Uterus (tissue), 2 donors: ENCODE measurements around the gene SPIRE1.

Experiments used
- POLR2A ChIP-seq, 2 donors: fragments of 450-650 bp; IDR thresholded peaks; one replicate each; pipeline ENCODE4 v1.6.1; 2016; ENCODE audit warnings: antibody characterized with exemption in 2 of 2, mild to moderate bottlenecking in 1 of 2, moderate library complexity in 1 of 2
- TF ChIP-seq, protein P1 (sequence below), 4 experiments: fragments of 200-600 bp in 2 of 4; fragments of 450-650 bp in 2 of 4; sonication (generic) in 2 of 4; IDR thresholded peaks; one replicate each; pipeline ENCODE4 v1.5.1; 2016 to 2019; ENCODE audit warnings: antibody characterized with exemption in 4 of 4, mild to moderate bottlenecking in 2 of 4, moderate library complexity in 1 of 4

DNA sequence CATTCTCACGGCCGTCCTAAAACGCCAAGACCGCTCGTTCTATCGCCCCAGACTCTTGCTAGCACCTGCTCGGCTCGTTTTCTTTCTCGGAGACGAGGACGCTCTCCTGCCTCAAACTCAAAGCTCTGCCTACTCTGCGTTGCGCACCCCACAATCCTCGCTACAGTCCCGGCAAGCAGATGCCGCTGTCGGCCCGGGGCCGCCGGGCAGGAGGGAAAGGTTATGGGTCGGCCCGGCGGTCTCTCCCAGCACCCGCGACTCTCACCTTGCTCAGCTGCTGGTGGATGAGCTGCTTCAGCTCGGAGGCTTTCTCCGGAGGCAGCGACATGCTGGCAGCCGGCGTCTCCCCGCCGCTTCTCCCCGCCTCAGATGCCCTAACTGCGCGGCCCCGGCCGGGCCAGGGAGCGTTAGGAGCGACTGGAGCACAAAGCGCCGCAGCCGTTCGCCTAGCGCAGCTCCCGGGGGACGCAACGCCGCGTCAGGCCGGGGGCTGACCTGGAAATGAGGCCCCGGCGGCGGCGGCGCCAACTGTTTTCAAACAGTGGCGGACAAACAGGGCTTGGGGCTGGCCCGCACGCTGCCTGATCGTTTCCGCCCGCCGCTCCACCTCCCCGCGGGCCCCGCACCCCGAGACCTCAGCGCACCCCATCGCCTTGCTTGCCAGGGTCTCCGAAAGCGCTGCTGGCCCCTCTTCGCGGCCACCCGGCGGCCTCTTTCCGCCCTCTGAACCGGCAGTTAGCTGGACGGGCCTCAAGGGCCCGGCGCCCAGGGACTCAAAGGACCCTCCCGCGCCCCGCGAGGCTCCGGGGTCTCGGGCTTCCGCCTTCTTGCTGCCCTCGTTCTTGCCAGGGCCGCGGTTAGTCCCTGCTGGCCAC, 44.6 kb upstream of the SPIRE1 start, which contains the start of the genes CEP76 and PSMG2:
- TF ChIP-seq, protein P1, sequence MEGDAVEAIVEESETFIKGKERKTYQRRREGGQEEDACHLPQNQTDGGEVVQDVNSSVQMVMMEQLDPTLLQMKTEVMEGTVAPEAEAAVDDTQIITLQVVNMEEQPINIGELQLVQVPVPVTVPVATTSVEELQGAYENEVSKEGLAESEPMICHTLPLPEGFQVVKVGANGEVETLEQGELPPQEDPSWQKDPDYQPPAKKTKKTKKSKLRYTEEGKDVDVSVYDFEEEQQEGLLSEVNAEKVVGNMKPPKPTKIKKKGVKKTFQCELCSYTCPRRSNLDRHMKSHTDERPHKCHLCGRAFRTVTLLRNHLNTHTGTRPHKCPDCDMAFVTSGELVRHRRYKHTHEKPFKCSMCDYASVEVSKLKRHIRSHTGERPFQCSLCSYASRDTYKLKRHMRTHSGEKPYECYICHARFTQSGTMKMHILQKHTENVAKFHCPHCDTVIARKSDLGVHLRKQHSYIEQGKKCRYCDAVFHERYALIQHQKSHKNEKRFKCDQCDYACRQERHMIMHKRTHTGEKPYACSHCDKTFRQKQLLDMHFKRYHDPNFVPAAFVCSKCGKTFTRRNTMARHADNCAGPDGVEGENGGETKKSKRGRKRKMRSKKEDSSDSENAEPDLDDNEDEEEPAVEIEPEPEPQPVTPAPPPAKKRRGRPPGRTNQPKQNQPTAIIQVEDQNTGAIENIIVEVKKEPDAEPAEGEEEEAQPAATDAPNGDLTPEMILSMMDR (IDR thresholded peaks at IDR 0.05) = peak in 1 of 4 experiments; percentile 23
- peak; percentile 60 to 72 for TF ChIP-seq POLR2A (IDR thresholded peaks at IDR 0.05)
